ENCODE results near the gene IPO4.

Gene IPO4

GRCh38 chr14:24164518-24164991, 24.1 kb downstream of the IPO4 start:
- H3K4me1 ChIP-seq: peaks cover 25 to 77% (median 36%) of the 10 kb centered on the region in 10 experiments
- 0 out of 22 replicates have a peak overlapping the region, but pooled peaks of 2 of the 11 experiments have one; percentile 13 to 91 for H3K9ac ChIP-seq
- peaks cover 61 to 87% (median 75%) of the 10 kb centered on the region in 11 experiments for H3K36me3 ChIP-seq
- H3K4me3 ChIP-seq: no peak overlapping the region
- no peaks in the 10 kb centered on the region for H3K9me3 ChIP-seq (replicated peaks in 1 of 11)
- H3K4me2 ChIP-seq: peak overlapping the region in 2 of 11 experiments; percentile 98 to 100; a peak in 2 of 22 replicates
- H3K27ac ChIP-seq: no peak overlapping the region
- H3K27me3 ChIP-seq: peaks cover 0 to 3% (median 0%) of the 10 kb centered on the region in 11 experiments; a peak in 2 of 22 replicates
- H4K20me1 ChIP-seq: peaks cover 0 to 54% (median 12%) of the 10 kb centered on the region in 11 experiments; a peak in 15 of 22 replicates
- no peak for TF ChIP-seq Cebpa-rat (IDR thresholded peaks at IDR 0.05)

- H3K4me1 ChIP-seq: peaks cover 25 to 67% (median 33%) of the 10 kb centered on the region in 10 experiments
- peaks cover 73 to 91% (median 84%) of the 10 kb centered on the region in 11 experiments for H3K36me3 ChIP-seq
- H3K4me2 ChIP-seq: peak overlapping the region; percentile 89 to 100 (median 98)
- H3K27me3 ChIP-seq: no peaks in the 10 kb centered on the region
- TF ChIP-seq Cebpa-rat (IDR thresholded peaks at IDR 0.05): no peak
- H3K9ac ChIP-seq: peak overlapping the region; percentile 76 to 94 (median 90)
- no peaks in the 10 kb centered on the region for H3K9me3 ChIP-seq (replicated peaks in 1 of 11)
- peaks cover 0 to 52% (median 12%) of the 10 kb centered on the region in 11 experiments; a peak in 15 of 22 replicates for H4K20me1 ChIP-seq
- H3K27ac ChIP-seq: peak overlapping the region in 10 of 11 experiments; percentile 75 to 97 (median 88); a peak in 20 of 22 replicates
- peak overlapping the region; percentile 61 to 82 (median 69); a peak in 17 of 20 replicates for H3K4me3 ChIP-seq
Observed at GRCh38 chr14:24162093-24162492, 26.5 kb downstream of the IPO4 start.

- Histone ChIP-seq H4K20me1 (peaks cover 0 to 52% (median 12%) of the 10 kb centered on the region in 11 experiments; a peak in 16 of 22 replicates), H3K27me3 (no peaks in the 10 kb centered on the region), H3K4me3 (peak within 1 kb of the TSS; percentile 61 to 82 (median 69)), H3K9me3 (replicated peaks in 1 of 11) (no peaks in the 10 kb centered on the region), H3K9ac (peak within 1 kb of the TSS; percentile 76 to 94 (median 90)), H3K4me2 (peak within 1 kb of the TSS; percentile 89 to 100 (median 98)), H3K36me3 (peaks cover 73 to 91% (median 85%) of the 10 kb centered on the region in 11 experiments), H3K4me1 (peaks cover 25 to 58% (median 32%) of the 10 kb centered on the region in 10 experiments), H3K27ac (peak within 1 kb of the TSS; percentile 75 to 97 (median 86))
- no peak for TF ChIP-seq Cebpa-rat (IDR thresholded peaks at IDR 0.05)
Observed at GRCh38 chr14:24160850-24161804, 27.5 kb downstream of the IPO4 start, which contains the start of gene IRF9. TSS of gene IRF9 (plus strand) at chr14:24161265. CDS start at chr14:24162145, 880 bp downstream.

GRCh38 chr14:24160499-24160849, 28.1 kb downstream of the IPO4 start:
- Histone ChIP-seq H4K20me1 (peaks cover 0 to 46% (median 12%) of the 10 kb centered on the region in 11 experiments; a peak in 16 of 22 replicates), H3K9me3 (replicated peaks in 1 of 11) (no peaks in the 10 kb centered on the region), H3K4me3 (no peak overlapping the region; a peak in 1 of 20 replicates), H3K27me3 (no peaks in the 10 kb centered on the region), H3K36me3 (peaks cover 73 to 91% (median 85%) of the 10 kb centered on the region in 11 experiments), H3K27ac (peak overlapping the region in 9 of 11 experiments; percentile 48 to 97 (median 91); a peak in 19 of 22 replicates), H3K4me2 (peak overlapping the region; percentile 74 to 100 (median 98); a peak in 20 of 22 replicates), H3K4me1 (peaks cover 25 to 55% (median 34%) of the 10 kb centered on the region in 10 experiments), H3K9ac (peak overlapping the region; percentile 2 to 94 (median 81); a peak in 15 of 22 replicates)
- no peak for TF ChIP-seq Cebpa-rat (IDR thresholded peaks at IDR 0.05)

- peaks cover 73 to 91% (median 85%) of the 10 kb centered on the region in 11 experiments for H3K36me3 ChIP-seq
- no peak for TF ChIP-seq Cebpa-rat (IDR thresholded peaks at IDR 0.05)
- H3K27ac ChIP-seq: peak overlapping the region in 9 of 11 experiments; percentile 48 to 97 (median 91); a peak in 13 of 22 replicates
- peak overlapping the region in 5 of 11 experiments; percentile 76 to 94 (median 92); a peak in 6 of 22 replicates for H3K9ac ChIP-seq
- no peak overlapping the region for H3K4me3 ChIP-seq
- H4K20me1 ChIP-seq: peaks cover 0 to 40% (median 12%) of the 10 kb centered on the region in 11 experiments; a peak in 16 of 22 replicates
- H3K4me2 ChIP-seq: peak overlapping the region in 7 of 11 experiments; percentile 74 to 100 (median 98); a peak in 10 of 22 replicates
- H3K4me1 ChIP-seq: peaks cover 25 to 55% (median 39%) of the 10 kb centered on the region in 10 experiments
- no peaks in the 10 kb centered on the region for H3K27me3 ChIP-seq
- H3K9me3 ChIP-seq (replicated peaks in 1 of 11): no peaks in the 10 kb centered on the region
Observed at GRCh38 chr14:24159777-24160498, 28.7 kb downstream of the IPO4 start.

- Histone ChIP-seq H3K27ac (no peak overlapping the region), H3K4me2 (no peak overlapping the region), H3K4me1 (peaks cover 19 to 42% (median 30%) of the 10 kb centered on the region in 10 experiments), H3K9ac (0 out of 22 replicates have a peak overlapping the region, but pooled peaks of 2 of the 11 experiments have one; percentile 28 to 32), H3K36me3 (peaks cover 74 to 89% (median 83%) of the 10 kb centered on the region in 11 experiments), H3K4me3 (no peak overlapping the region), H3K9me3 (replicated peaks in 1 of 11) (no peaks in the 10 kb centered on the region), H4K20me1 (peaks cover 0 to 17% (median 11%) of the 10 kb centered on the region in 11 experiments; a peak in 12 of 22 replicates), H3K27me3 (no peaks in the 10 kb centered on the region)
- TF ChIP-seq Cebpa-rat (IDR thresholded peaks at IDR 0.05): no peak
Observed at GRCh38 chr14:24157331-24157730, 31.3 kb downstream of the IPO4 start.

- Histone ChIP-seq H3K4me1 (peaks cover 14 to 37% (median 25%) of the 10 kb centered on the region in 10 experiments), H3K9me3 (replicated peaks in 1 of 11) (no peaks in the 10 kb centered on the region), H3K27me3 (no peaks in the 10 kb centered on the region), H3K27ac (no peak overlapping the region), H3K36me3 (peaks cover 78 to 90% (median 86%) of the 10 kb centered on the region in 11 experiments), H4K20me1 (peaks cover 0 to 22% (median 12%) of the 10 kb centered on the region in 11 experiments; a peak in 13 of 22 replicates), H3K4me3 (no peak overlapping the region), H3K4me2 (no peak overlapping the region), H3K9ac (peak overlapping the region in 2 of 11 experiments; percentile 28 to 32; a peak in 1 of 22 replicates)
- no peak for TF ChIP-seq Cebpa-rat (IDR thresholded peaks at IDR 0.05)
Observed at GRCh38 chr14:24156840-24157239, 31.8 kb downstream of the IPO4 start.

- no peak for TF ChIP-seq Cebpa-rat (IDR thresholded peaks at IDR 0.05)
- no peaks in the 10 kb centered on the region for H3K9me3 ChIP-seq (replicated peaks in 1 of 11)
- H4K20me1 ChIP-seq: peaks cover 0 to 39% (median 22%) of the 10 kb centered on the region in 11 experiments; a peak in 14 of 22 replicates
- no peak overlapping the region for H3K4me3 ChIP-seq
- peaks cover 0 to 28% (median 13%) of the 10 kb centered on the region in 10 experiments; a peak in 15 of 20 replicates for H3K4me1 ChIP-seq
- H3K9ac ChIP-seq: peak overlapping the region in 6 of 11 experiments; percentile 5 to 44 (median 24); a peak in 4 of 22 replicates
- peak overlapping the region in 1 of 11 experiments; percentile 15; a peak in 1 of 22 replicates for H3K27ac ChIP-seq
- H3K4me2 ChIP-seq: peak overlapping the region in 3 of 11 experiments; percentile 4 to 11 (median 8); a peak in 1 of 22 replicates
- H3K27me3 ChIP-seq: no peaks in the 10 kb centered on the region
- peaks cover 89 to 100% (median 96%) of the 10 kb centered on the region in 11 experiments for H3K36me3 ChIP-seq
Observed at GRCh38 chr14:24155100-24155499, 33.5 kb downstream of the IPO4 start.
